GM20000 (cell line): ENCODE data around the gene ALOX12.

ENCODE experiments used
- DNase-seq: peaks from one replicate; pipeline ENCODE4 v3.0.0; 2012; ENCODE audit warnings: low spot score
- TF ChIP-seq, protein P1 (sequence below): IDR thresholded peaks from 2 replicates; pipeline ENCODE4 v1.5.1; 2012; ENCODE audit warnings: mild to moderate bottlenecking, control low read depth; ENCODE audit errors: extremely low read depth, missing control alignments

The ALOX12 gene

DNA sequence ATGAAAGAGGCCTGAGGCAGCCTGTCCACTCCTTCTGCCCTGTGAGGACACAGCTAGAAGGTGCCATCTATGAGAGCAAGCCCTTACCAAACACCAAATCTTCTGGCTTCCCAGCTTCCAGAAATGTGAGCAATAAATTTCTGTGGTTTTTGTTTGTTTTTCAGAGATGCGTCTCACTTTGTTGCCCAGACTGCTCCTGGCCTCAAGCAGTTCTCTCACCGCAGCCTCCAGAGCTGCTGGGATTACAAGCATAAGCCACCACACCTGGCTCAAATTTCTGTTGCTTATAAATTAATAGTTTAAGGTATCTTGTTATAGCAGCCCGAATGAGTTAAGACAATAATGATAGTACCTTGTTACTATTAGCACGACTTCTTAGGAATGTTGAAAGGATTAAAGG, 60.5 kb downstream of the ALOX12 start:
- TF ChIP-seq, protein P1, sequence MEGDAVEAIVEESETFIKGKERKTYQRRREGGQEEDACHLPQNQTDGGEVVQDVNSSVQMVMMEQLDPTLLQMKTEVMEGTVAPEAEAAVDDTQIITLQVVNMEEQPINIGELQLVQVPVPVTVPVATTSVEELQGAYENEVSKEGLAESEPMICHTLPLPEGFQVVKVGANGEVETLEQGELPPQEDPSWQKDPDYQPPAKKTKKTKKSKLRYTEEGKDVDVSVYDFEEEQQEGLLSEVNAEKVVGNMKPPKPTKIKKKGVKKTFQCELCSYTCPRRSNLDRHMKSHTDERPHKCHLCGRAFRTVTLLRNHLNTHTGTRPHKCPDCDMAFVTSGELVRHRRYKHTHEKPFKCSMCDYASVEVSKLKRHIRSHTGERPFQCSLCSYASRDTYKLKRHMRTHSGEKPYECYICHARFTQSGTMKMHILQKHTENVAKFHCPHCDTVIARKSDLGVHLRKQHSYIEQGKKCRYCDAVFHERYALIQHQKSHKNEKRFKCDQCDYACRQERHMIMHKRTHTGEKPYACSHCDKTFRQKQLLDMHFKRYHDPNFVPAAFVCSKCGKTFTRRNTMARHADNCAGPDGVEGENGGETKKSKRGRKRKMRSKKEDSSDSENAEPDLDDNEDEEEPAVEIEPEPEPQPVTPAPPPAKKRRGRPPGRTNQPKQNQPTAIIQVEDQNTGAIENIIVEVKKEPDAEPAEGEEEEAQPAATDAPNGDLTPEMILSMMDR = no peak
- no peak for DNase-seq

DNA sequence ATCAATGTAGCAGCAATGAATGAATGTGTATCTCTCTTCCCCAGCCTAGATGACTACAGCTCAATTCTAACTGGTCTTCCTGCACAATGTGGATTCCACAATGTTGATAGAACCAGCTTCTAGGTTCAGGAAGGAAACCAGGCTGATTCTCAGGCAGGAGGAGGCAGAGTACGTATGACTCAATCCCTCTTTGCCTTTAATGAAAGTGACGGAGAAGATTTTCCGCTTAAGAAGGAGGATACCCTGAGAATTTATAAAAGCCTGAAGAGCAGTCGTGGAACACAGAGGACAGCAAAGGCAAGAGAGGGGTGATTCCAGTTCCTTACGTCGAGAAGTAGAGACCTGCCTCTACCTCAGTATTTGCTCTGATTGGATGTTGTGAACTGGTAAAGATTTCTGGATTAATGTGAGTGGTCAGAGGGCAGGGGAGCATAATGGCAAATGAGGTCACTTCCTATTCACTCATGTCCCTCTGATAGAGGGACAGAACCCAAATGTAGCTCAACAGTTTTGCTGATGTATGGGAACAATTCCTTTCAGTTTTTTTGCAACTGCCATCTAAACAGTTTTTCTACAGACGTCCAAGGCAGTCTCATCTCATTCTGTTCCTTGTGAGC, 63.1 kb downstream of the ALOX12 start:
- DNase-seq = no peak
- TF ChIP-seq, protein P1 = no peak
